Loucy (cell line): ENCODE results near the gene CHSY3.

Source experiments
- H2AFZ ChIP-seq: fragments of 200-600 bp; sonication (generic); 2 replicates; pipeline ENCODE4 v1.6.0; 2016; ENCODE audit warnings: antibody characterized with exemption, mild to moderate bottlenecking, low read length, moderate library complexity
- H3F3A ChIP-seq: fragments of 200-600 bp; 2 replicates; pipeline ENCODE4 v1.6.0; 2016; ENCODE audit warnings: antibody characterized with exemption, low read depth, mild to moderate bottlenecking
- H3K27me3 ChIP-seq: fragments of 200-600 bp; sonication (generic); 2 replicates; pipeline ENCODE4 v1.6.1; 2014; ENCODE audit warnings: low read length, mild to moderate bottlenecking; ENCODE audit not compliant: insufficient read depth, poor library complexity, severe bottlenecking
- H3K36me3 ChIP-seq: fragments of 200-600 bp; sonication (generic); 2 replicates; pipeline ENCODE4 v1.6.1; 2016; ENCODE audit warnings: low read length; ENCODE audit not compliant: insufficient read depth
- H3K4me1 ChIP-seq: fragments of 200-600 bp; sonication (generic); 2 replicates; pipeline ENCODE4 v1.5.1; 2014; ENCODE audit warnings: low read length, mild to moderate bottlenecking; ENCODE audit not compliant: insufficient read depth, poor library complexity, severe bottlenecking
- H3K4me2 ChIP-seq: fragments of 200-600 bp; sonication (generic); 2 replicates; pipeline ENCODE4 v1.6.0; 2014; ENCODE audit warnings: antibody characterized with exemption, low read length, low read depth, mild to moderate bottlenecking; ENCODE audit not compliant: poor library complexity, severe bottlenecking
- H3K4me3 ChIP-seq: fragments of 200-600 bp; sonication (generic); 2 replicates; pipeline ENCODE4 v1.5.1; 2014; ENCODE audit warnings: low read length, mild to moderate bottlenecking, mixed read lengths; ENCODE audit not compliant: poor library complexity, severe bottlenecking
- H3K79me2 ChIP-seq: fragments of 200-600 bp; sonication (generic); 2 replicates; pipeline ENCODE4 v1.6.1; 2014; ENCODE audit warnings: low read length; ENCODE audit not compliant: insufficient read depth
- H3K9ac ChIP-seq: fragments of 200-600 bp; sonication (generic); 2 replicates; pipeline ENCODE4 v1.6.0; 2014; ENCODE audit warnings: mild to moderate bottlenecking, low read depth, low read length, moderate library complexity; ENCODE audit not compliant: poor library complexity, severe bottlenecking
- H3K9me2 ChIP-seq: fragments of 200-600 bp; sonication (generic); replicated peaks from 2 replicates; pipeline ENCODE4 v1.6.1; 2016; ENCODE audit warnings: low read depth, low read length, mixed read lengths
- H3K9me3 ChIP-seq: fragments of 200-600 bp; sonication (generic); 2 replicates; pipeline ENCODE4 v1.6.1; 2014; ENCODE audit warnings: mild to moderate bottlenecking, antibody characterized with exemption, low read length, low read depth; ENCODE audit not compliant: insufficient read depth
- H4K20me1 ChIP-seq: fragments of 200-600 bp; sonication (generic); 2 replicates; pipeline ENCODE4 v1.6.0; 2014; ENCODE audit warnings: antibody characterized with exemption, low read length, mild to moderate bottlenecking; ENCODE audit not compliant: insufficient read depth, poor library complexity, severe bottlenecking
- CTCF ChIP-seq: fragments of 200-600 bp; sonication (generic); conservative IDR thresholded peaks from 2 replicates; pipeline ENCODE4 v1.5.1; 2014; ENCODE audit warnings: mild to moderate bottlenecking, antibody characterized with exemption, low read length
- EZH2phosphoT487 ChIP-seq: fragments of 200-600 bp; IDR thresholded peaks from 2 replicates; pipeline ENCODE4 v1.6.1; 2018; ENCODE audit warnings: antibody characterized with exemption, mild to moderate bottlenecking, moderate library complexity, borderline replicate concordance

Gene CHSY3

GRCh38 chr5:130198927-130199326 is 294.7 kb downstream of the CHSY3 start:
- Histone ChIP-seq H2AFZ (no peak overlapping the region), H3K9me3 (no peaks in the 10 kb centered on the region), H3K9me2 (no peaks in the 10 kb centered on the region), H3K36me3 (no peaks in the 10 kb centered on the region), H3F3A (no peaks in the 10 kb centered on the region), H3K4me3 (no peak overlapping the region), H3K4me1 (no peaks in the 10 kb centered on the region), H3K79me2 (no peaks in the 10 kb centered on the region), H4K20me1 (no peaks in the 10 kb centered on the region), H3K9ac (no peak overlapping the region), H3K27me3 (no peaks in the 10 kb centered on the region), H3K4me2 (no peak overlapping the region)
- TF ChIP-seq CTCF (no peak), EZH2phosphoT487 (no peak)

- Histone ChIP-seq H3K4me3 (no peak overlapping the region), H3K27me3 (no peaks in the 10 kb centered on the region), H3K4me2 (no peak overlapping the region), H4K20me1 (no peaks in the 10 kb centered on the region), H3K9me3 (no peaks in the 10 kb centered on the region), H3F3A (no peaks in the 10 kb centered on the region), H2AFZ (no peak overlapping the region), H3K9ac (no peak overlapping the region), H3K79me2 (no peaks in the 10 kb centered on the region), H3K9me2 (no peaks in the 10 kb centered on the region), H3K36me3 (no peaks in the 10 kb centered on the region), H3K4me1 (no peaks in the 10 kb centered on the region)
- TF ChIP-seq CTCF (no peak), EZH2phosphoT487 (no peak)
Measured at GRCh38 chr5:130206686-130207085, 302.4 kb downstream of the CHSY3 start.

- H3K79me2 ChIP-seq, result no peaks in the 10 kb centered on the region
- H3F3A ChIP-seq, result no peaks in the 10 kb centered on the region
- H3K4me1 ChIP-seq, result no peaks in the 10 kb centered on the region
- H3K27me3 ChIP-seq, result no peaks in the 10 kb centered on the region
- no peaks in the 10 kb centered on the region for H4K20me1 ChIP-seq
- no peak overlapping the region for H3K4me3 ChIP-seq
- TF ChIP-seq EZH2phosphoT487 (no peak), CTCF (no peak)
- no peak overlapping the region for H3K9ac ChIP-seq
- H3K9me2 ChIP-seq, result no peaks in the 10 kb centered on the region
- H3K36me3 ChIP-seq, result no peaks in the 10 kb centered on the region
- no peaks in the 10 kb centered on the region for H3K9me3 ChIP-seq
- no peak overlapping the region for H3K4me2 ChIP-seq
- H2AFZ ChIP-seq, result no peak overlapping the region
Measured at GRCh38 chr5:130213607-130214006, 309.3 kb downstream of the CHSY3 start.
